H1 (cell line): ENCODE measurements around the gene TRAPPC3. TPM values are rescaled to one million over a fixed set of nuclear protein-coding genes. Genes with fewer than 3 reads are reported as not detected.

Source experiments
- CTCF ChIA-PET: fragments of 300-600 bp; sonication (Branson Sonifier 250); formaldehyde crosslinking; loops from one replicate; lab custom pipeline; 2021; ENCODE audit not compliant: partially characterized antibody; lab: Charles Lee
- POLR2A ChIA-PET: fragments of 300-600 bp; sonication (Branson Sonifier 250); formaldehyde crosslinking; loops from one replicate; lab custom pipeline; 2021; ENCODE audit warnings: inconsistent platforms; ENCODE audit not compliant: partially characterized antibody; lab: Charles Lee
- DNase-seq, 2 experiments: peaks; one replicate each; pipeline versions ENCODE4 v3.0.0 to v3.0.0-alpha.2; 2010 to 2022; ENCODE audit warnings: low spot score in 2 of 2, low read depth in 1 of 2, mixed read lengths in 1 of 2
- FAIRE-seq: peaks from 2 replicates; lab custom pipeline; 2011; peaks lifted over from hg19 to GRCh38; lab: Jason Lieb, UNC
- H2AFZ ChIP-seq: 2 replicates; pipeline ENCODE4 v1.8.1; 2012; ENCODE audit warnings: low read length, inconsistent platforms
- H2AK5ac ChIP-seq: 2 replicates; pipeline ENCODE4 v1.6.1; 2013; ENCODE audit warnings: low read depth, low read length
- H2BK120ac ChIP-seq: replicated peaks from 2 replicates; pipeline ENCODE3; 2013; ENCODE audit warnings: low read depth, low read length, inconsistent platforms
- H2BK12ac ChIP-seq: 2 replicates; pipeline ENCODE4 v1.6.1; 2013; ENCODE audit warnings: low read depth, low read length
- H2BK15ac ChIP-seq: 2 replicates; pipeline ENCODE4 v1.6.1; 2013; ENCODE audit warnings: low read length
- H2BK20ac ChIP-seq: 2 replicates; pipeline ENCODE4 v1.6.1; 2013; ENCODE audit warnings: low read length
- H2BK5ac ChIP-seq: 2 replicates; pipeline ENCODE4 v1.6.1; 2013; ENCODE audit warnings: low read depth, low read length
- H3K14ac ChIP-seq: 2 replicates; pipeline ENCODE4 v1.6.1; 2013; ENCODE audit warnings: inconsistent platforms; ENCODE audit not compliant: insufficient read length
- H3K18ac ChIP-seq: 2 replicates; pipeline ENCODE4 v1.6.1; 2013; ENCODE audit warnings: low read length; ENCODE audit errors: extremely low read depth
- H3K23ac ChIP-seq: 2 replicates; pipeline ENCODE4 v1.6.1; 2013; ENCODE audit warnings: inconsistent platforms; ENCODE audit not compliant: insufficient read length
- H3K23me2 ChIP-seq: 2 replicates; pipeline ENCODE4 v1.6.1; 2013; ENCODE audit warnings: low read depth, low read length
- H3K27ac ChIP-seq: 2 replicates; pipeline ENCODE4 v1.6.1; 2011; ENCODE audit warnings: low read depth, low read length, inconsistent platforms
- H3K27me3 ChIP-seq, 4 experiments: replicated peaks in 1 of 4; 1 replicate in 1 of 4; 2 replicates in 3 of 4; pipeline versions ENCODE4 v1.6.1 to v1.8.1; 2011 to 2013; ENCODE audit warnings: low read length in 3 of 4, mild to moderate bottlenecking in 3 of 4, inconsistent platforms in 2 of 4, mixed read lengths in 2 of 4, moderate library complexity in 1 of 4; ENCODE audit not compliant: control insufficient read depth in 3 of 4, insufficient read depth in 3 of 4; ENCODE audit errors: extremely low read depth in 1 of 4
- H3K36me3 ChIP-seq, 4 experiments: 2 replicates each; pipeline versions ENCODE4 v1.6.1 to v1.8.1; 2011 to 2013; ENCODE audit warnings: mild to moderate bottlenecking in 4 of 4, low read length in 3 of 4, moderate library complexity in 2 of 4, control low read depth in 1 of 4, inconsistent platforms in 1 of 4; ENCODE audit not compliant: insufficient read depth in 4 of 4, control insufficient read depth in 2 of 4
- H3K4ac ChIP-seq: replicated peaks from 2 replicates; pipeline ENCODE3; 2013; ENCODE audit warnings: low read length, low read depth, mixed read lengths, inconsistent platforms; ENCODE audit not compliant: insufficient read length
- H3K4me1 ChIP-seq, 4 experiments: replicated peaks in 1 of 4; 1 replicate in 1 of 4; 2 replicates in 3 of 4; pipeline versions ENCODE4 v1.6.1 to v1.8.1; 2011 to 2013; ENCODE audit warnings: low read length in 3 of 4, inconsistent platforms in 2 of 4, mixed read lengths in 1 of 4; ENCODE audit not compliant: insufficient read depth in 4 of 4, control insufficient read depth in 3 of 4
- H3K4me2 ChIP-seq, 2 experiments: 2 replicates each; pipeline versions ENCODE4 v1.6.1 to v1.8.1; 2011 to 2013; ENCODE audit warnings: low read depth in 2 of 2, low read length in 2 of 2, control low read depth in 1 of 2, inconsistent platforms in 1 of 2, mild to moderate bottlenecking in 1 of 2; ENCODE audit not compliant: insufficient read depth in 1 of 2
- H3K4me3 ChIP-seq, 4 experiments: fragments of 200-600, 300-600 bp in 1 of 4; sonication (generic), shearing (Covaris generic), sonication (Bioruptor Twin) in 1 of 4; 2 replicates each; pipeline versions ENCODE4 v1.5.1 to v1.8.1; 2011 to 2016; ENCODE audit warnings: low read length in 4 of 4, low read depth in 3 of 4, control low read depth in 2 of 4, inconsistent platforms in 2 of 4, mild to moderate bottlenecking in 2 of 4, mixed read lengths in 1 of 4, moderate library complexity in 1 of 4; ENCODE audit not compliant: insufficient read depth in 2 of 4; ENCODE audit errors: extremely low read depth in 1 of 4
- H3K56ac ChIP-seq: replicated peaks from 2 replicates; pipeline ENCODE3; 2013; ENCODE audit warnings: low read depth, mild to moderate bottlenecking, mixed read lengths, low read length, inconsistent platforms; ENCODE audit not compliant: insufficient read length
- H3K79me1 ChIP-seq: 2 replicates; pipeline ENCODE4 v1.6.1; 2013; ENCODE audit warnings: low read depth, low read length, control low read depth
- H3K79me2 ChIP-seq, 2 experiments: 2 replicates each; pipeline versions ENCODE4 v1.6.1 to v1.8.1; 2012 to 2013; ENCODE audit warnings: low read length in 2 of 2, mild to moderate bottlenecking in 2 of 2, inconsistent platforms in 1 of 2; ENCODE audit not compliant: insufficient read depth in 2 of 2, control insufficient read depth in 1 of 2
- H3K9ac ChIP-seq, 4 experiments: replicated peaks in 1 of 4; 1 replicate in 1 of 4; 2 replicates in 3 of 4; pipeline versions ENCODE4 v1.6.1 to v1.8.1; 2011 to 2013; ENCODE audit warnings: low read depth in 3 of 4, low read length in 3 of 4, control low read depth in 2 of 4, mild to moderate bottlenecking in 2 of 4, moderate library complexity in 2 of 4, inconsistent platforms in 1 of 4; ENCODE audit errors: extremely low read depth in 1 of 4
- H3K9me3 ChIP-seq, 2 experiments: 2 replicates each; pipeline versions ENCODE4 v1.6.1 to v1.8.1; 2012 to 2013; ENCODE audit warnings: mild to moderate bottlenecking in 2 of 2, moderate library complexity in 2 of 2, control low read depth in 1 of 2, inconsistent platforms in 1 of 2, low read depth in 1 of 2, low read length in 1 of 2, mixed read lengths in 1 of 2; ENCODE audit not compliant: insufficient read depth in 2 of 2
- H4K20me1 ChIP-seq, 2 experiments: replicated peaks in 1 of 2; 2 replicates each; pipeline versions ENCODE3 to v1.8.1; 2011 to 2013; ENCODE audit warnings: inconsistent platforms in 2 of 2, low read length in 2 of 2, mild to moderate bottlenecking in 1 of 2; ENCODE audit not compliant: insufficient read depth in 2 of 2, control insufficient read depth in 1 of 2
- H4K5ac ChIP-seq: 2 replicates; pipeline ENCODE4 v1.6.1; 2013; ENCODE audit warnings: low read length, low read depth, mixed read lengths, inconsistent platforms; ENCODE audit not compliant: insufficient read length
- H4K8ac ChIP-seq: 2 replicates; pipeline ENCODE4 v1.8.0; 2013; ENCODE audit warnings: mild to moderate bottlenecking, moderate library complexity, low read length, inconsistent platforms; ENCODE audit not compliant: insufficient read depth; ENCODE audit errors: extremely low read depth
- H4K91ac ChIP-seq: replicated peaks from 2 replicates; pipeline ENCODE3; 2013; ENCODE audit warnings: low read length, mixed read lengths, inconsistent platforms; ENCODE audit not compliant: insufficient read length
- CBX8 ChIP-seq: fragments of 300-800, 300-1000 bp; sonication (generic); IDR thresholded peaks from 2 replicates; pipeline ENCODE4 v1.7.1; 2016; ENCODE audit warnings: low read depth, low read length, borderline replicate concordance
- EP300 ChIP-seq, 2 experiments: IDR thresholded peaks; 1 replicate in 1 of 2; 2 replicates in 1 of 2; pipeline ENCODE4 v1.6.1; 2011 to 2012; ENCODE audit warnings: low read depth in 2 of 2, low read length in 2 of 2, mild to moderate bottlenecking in 2 of 2, borderline replicate concordance in 1 of 2, inconsistent platforms in 1 of 2, moderate library complexity in 1 of 2
- HDAC6 ChIP-seq: IDR thresholded peaks from one replicate; pipeline ENCODE4 v1.7.1; 2012; ENCODE audit warnings: low read depth, mild to moderate bottlenecking, inconsistent platforms, low read length, moderate library complexity
- NANOG ChIP-seq: IDR thresholded peaks from 2 replicates; pipeline ENCODE4 v1.6.1; 2011; ENCODE audit warnings: low read length, low read depth, mild to moderate bottlenecking, inconsistent platforms; ENCODE audit not compliant: insufficient read depth, poor library complexity, severe bottlenecking
- RBBP5 ChIP-seq: IDR thresholded peaks from 2 replicates; pipeline ENCODE4 v1.7.1; 2012; ENCODE audit warnings: low read depth, mild to moderate bottlenecking, inconsistent platforms, low read length, moderate library complexity, borderline replicate concordance
- RFX5 ChIP-seq: IDR thresholded peaks from 2 replicates; pipeline ENCODE4 v1.6.1; 2011; ENCODE audit warnings: low read depth, low read length, improper control_type of control experiment, borderline replicate concordance
- SP1 ChIP-seq: IDR thresholded peaks from 2 replicates; pipeline ENCODE4 v1.6.1; 2011; ENCODE audit warnings: low read depth, low read length
- SP2 ChIP-seq: IDR thresholded peaks from 2 replicates; pipeline ENCODE4 v1.6.1; 2012; ENCODE audit warnings: mild to moderate bottlenecking, low read length, inconsistent platforms
- TEAD4 ChIP-seq: IDR thresholded peaks from 2 replicates; pipeline ENCODE4 v1.6.1; 2012; ENCODE audit warnings: low read depth, low read length, inconsistent platforms, mixed read lengths
- ZNF274 ChIP-seq: IDR thresholded peaks from 2 replicates; pipeline ENCODE4 v1.7.0; 2012; ENCODE audit warnings: low read length, borderline replicate concordance; ENCODE audit errors: extremely low read depth
- WGBS, 2 experiments: shearing (Covaris generic) in 1 of 2; methylation state at CpG; one replicate each; pipeline versions ENCODE4 v1.1.6 to v1.1.7; 2013 to 2015; ENCODE audit warnings: low lambda C conversion rate in 2 of 2, mixed read lengths in 2 of 2, inconsistent platforms in 1 of 2, low coverage in 1 of 2, missing lambda C conversion rate in 1 of 2; ENCODE audit not compliant: insufficient replicate concordance in 2 of 2, insufficient coverage in 1 of 2, insufficient read length in 1 of 2; ENCODE audit errors: extremely low coverage in 1 of 2, missing lambda C conversion rate in 1 of 2; 5-methylcytosine and 5-hydroxymethylcytosine counted together
- polyA plus RNA-seq, 7 experiments: library from polyadenylated mRNA; depleted of rRNA in 3 of 7; stranded (reverse) in 5 of 7; unstranded in 2 of 7; fragments of >200 nt in 5 of 7; fragments of 200-250 nt in 2 of 7; gene quantifications; 1 replicate in 5 of 7; 2 replicates in 1 of 7; 4 replicates in 1 of 7; pipeline versions ENCODE4 v1.2.1 to v1.2.3, GENCODE V29; 2011 to 2013; ENCODE audit warnings: missing spikeins in 2 of 7, mixed read lengths in 2 of 7
- total RNA-seq: library from RNA; stranded (reverse); fragmentation: NEBNext Ultra II Directional; extraction: Animal tissue kit (Norgen Biotek cat#: 25700); gene quantifications from 2 replicates; pipeline ENCODE4 v1.2.1, GENCODE V29; 2021
- TF ChIP-seq, protein P1 (sequence below): IDR thresholded peaks from 2 replicates; pipeline ENCODE4 v1.6.1; 2011; ENCODE audit warnings: low read length, improper control_type of control experiment

Gene TRAPPC3
- total and polyA plus RNA-seq, 2 of the 8 experiments (the other 6 are each of a cell fraction or from before 2014, with no cell fraction given), result 47.8 to 51.0 TPM

DNA sequence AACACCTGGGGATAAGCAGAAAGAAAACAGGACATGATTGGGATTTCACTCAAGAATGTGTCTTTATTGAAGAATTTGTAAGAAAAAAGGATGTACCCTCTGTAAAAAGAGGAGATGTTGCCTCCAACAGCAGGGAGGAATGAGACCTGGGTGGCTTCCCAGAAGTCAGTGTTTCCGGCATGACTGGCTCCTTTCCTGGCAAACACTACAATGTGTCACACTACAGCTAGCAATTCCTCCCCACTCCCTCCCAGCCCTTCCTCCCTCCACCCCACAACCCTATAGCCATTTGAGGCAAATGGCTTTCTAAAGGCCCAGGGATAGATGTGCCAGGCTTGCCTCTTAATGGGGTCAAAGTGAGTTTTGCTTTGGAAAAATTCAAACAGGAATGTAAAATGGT is 12.8 kb downstream of the TRAPPC3 start:
- no peak overlapping the region for H4K5ac ChIP-seq
- FAIRE-seq (no peak), DNase-seq (no peak)
- peaks cover 0 to 2% (median 0%) of the 10 kb centered on the region in 4 experiments; a peak in 2 of 7 replicates for H3K4me1 ChIP-seq
- H2BK12ac ChIP-seq, result no peak overlapping the region
- no peak overlapping the region for H3K14ac ChIP-seq
- H4K91ac ChIP-seq, result no peak overlapping the region
- POLR2A ChIA-PET, result interaction anchor here (0.6 to 9.3 kb wide), 3 partner anchors 26 to 1719 kb away, joined by 3 to 61 read pairs (median 3); no protein-coding TSS in a partner anchor
- H3K23ac ChIP-seq, result no peak overlapping the region
- no peak overlapping the region for H2BK15ac ChIP-seq
- no peaks in the 10 kb centered on the region for H3K9me3 ChIP-seq
- H2BK20ac ChIP-seq, result no peak overlapping the region
- no peak overlapping the region for H2AFZ ChIP-seq
- CTCF ChIA-PET, result interaction anchor here (1.0 to 20.9 kb wide), 2 partner anchors 9 to 32 kb away, joined by 3 to 738 read pairs; partner anchors contain the start of gene ADPRS
- peaks cover 0 to 3% (median 0%) of the 10 kb centered on the region in 4 experiments; a peak in 4 of 8 replicates for H3K36me3 ChIP-seq
- no peak overlapping the region for H3K9ac ChIP-seq
- no peaks in the 10 kb centered on the region for H3K79me1 ChIP-seq
- no peak overlapping the region for H3K27ac ChIP-seq
- H3K56ac ChIP-seq, result no peak overlapping the region
- no peak overlapping the region for H4K8ac ChIP-seq
- peaks cover 0 to 2% of the 10 kb centered on the region in 2 experiments for H4K20me1 ChIP-seq
- no peaks in the 10 kb centered on the region for H3K23me2 ChIP-seq
- no peak overlapping the region for H2AK5ac ChIP-seq
- no peak overlapping the region for H3K18ac ChIP-seq
- H3K4me3 ChIP-seq, result no peak overlapping the region
- H3K4ac ChIP-seq, result no peak overlapping the region
- no peak for TF ChIP-seq RBBP5
- TF ChIP-seq SP2, result no peak
- no peak for TF ChIP-seq SP1
- TF ChIP-seq EP300 (IDR thresholded peaks at IDR 0.05; ENCODE audit: borderline replicate concordance in 1 of 2, low read depth in 2 of 2, low read length in 2 of 2), result no peak
- TF ChIP-seq, protein P1, sequence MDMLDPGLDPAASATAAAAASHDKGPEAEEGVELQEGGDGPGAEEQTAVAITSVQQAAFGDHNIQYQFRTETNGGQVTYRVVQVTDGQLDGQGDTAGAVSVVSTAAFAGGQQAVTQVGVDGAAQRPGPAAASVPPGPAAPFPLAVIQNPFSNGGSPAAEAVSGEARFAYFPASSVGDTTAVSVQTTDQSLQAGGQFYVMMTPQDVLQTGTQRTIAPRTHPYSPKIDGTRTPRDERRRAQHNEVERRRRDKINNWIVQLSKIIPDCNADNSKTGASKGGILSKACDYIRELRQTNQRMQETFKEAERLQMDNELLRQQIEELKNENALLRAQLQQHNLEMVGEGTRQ, result no peak
- TF ChIP-seq ZNF274, result no peak
- TF ChIP-seq TEAD4, result no peak
- no peak for TF ChIP-seq RFX5
- TF ChIP-seq CBX8, result no peak
- no peak for TF ChIP-seq HDAC6
- no peak for TF ChIP-seq NANOG
- H3K27me3 ChIP-seq, result no peaks in the 10 kb centered on the region
- H3K4me2 ChIP-seq, result no peak overlapping the region
- H2BK120ac ChIP-seq, result no peak overlapping the region
- no peaks in the 10 kb centered on the region for H3K79me2 ChIP-seq
- WGBS, 2 experiments, result 100% methylated on average over 1 of the region's 1 CpG; no CpG with 5 or more reads in 1 of the 2 experiments
- H2BK5ac ChIP-seq, result no peak overlapping the region
